Activated CD4-positive, alpha-beta T cell treated with anti-CD3 and anti-CD28 coated beads, Interleukin-10, Interleukin-2, amounts not matched to agents 100 ng/mL and 50 ng/mL, durations not matched to agents 16 hours and 8 hours (primary cell): ENCODE measurements around the gene SMIM44.
"Not testable (repeated sequence)": the region's sequence is repeated elsewhere in the genome, so short reads cannot be mapped to it uniquely, and the experiment has no call there.

Experiments
- DNase-seq: peaks from one replicate; pipeline ENCODE4 v3.0.0-alpha.2; 2020

SMIM44 gene

GRCh38 chr19:3456925-3457527, 26.2 kb downstream of the SMIM44 start:
- DNase-seq: no peak

GRCh38 chr19:3455960-3456601, 27.2 kb downstream of the SMIM44 start:
- DNase-seq: no peak

- no peak for DNase-seq
Observed at GRCh38 chr19:3455393-3455955, 27.8 kb downstream of the SMIM44 start.

- no peak for DNase-seq
Observed at GRCh38 chr19:3454656-3455392, 28.4 kb downstream of the SMIM44 start.

GRCh38 chr19:3453840-3454239, 29.4 kb downstream of the SMIM44 start:
- no peak for DNase-seq

GRCh38 chr19:3452942-3453214, 30.4 kb downstream of the SMIM44 start:
- not testable (repeated sequence) for DNase-seq

GRCh38 chr19:3452171-3452941, 30.9 kb downstream of the SMIM44 start:
- no peak for DNase-seq

GRCh38 chr19:3451451-3451866, 31.8 kb downstream of the SMIM44 start:
- no peak for DNase-seq

GRCh38 chr19:3450796-3451411, 32.3 kb downstream of the SMIM44 start:
- peak; percentile 23 for DNase-seq

- DNase-seq: no peak
Observed at GRCh38 chr19:3448616-3449334, 34.5 kb downstream of the SMIM44 start.

GRCh38 chr19:3446657-3447056, 36.6 kb downstream of the SMIM44 start:
- not testable (repeated sequence) for DNase-seq

- no peak for DNase-seq
Observed at GRCh38 chr19:3444695-3445234, 38.5 kb downstream of the SMIM44 start.

GRCh38 chr19:3443840-3444694, 39.2 kb downstream of the SMIM44 start:
- DNase-seq: no peak

- DNase-seq: no peak
Observed at GRCh38 chr19:3442487-3443071, 40.7 kb downstream of the SMIM44 start.

GRCh38 chr19:3441986-3442329, 41.3 kb downstream of the SMIM44 start:
- no peak for DNase-seq

GRCh38 chr19:3441089-3441985, 41.9 kb downstream of the SMIM44 start:
- DNase-seq: no peak

- peak; percentile 64 for DNase-seq
Observed at GRCh38 chr19:3440082-3440481, 43.2 kb downstream of the SMIM44 start.

- peak; percentile 97 for DNase-seq
Observed at GRCh38 chr19:3434630-3435553, 48.3 kb downstream of the SMIM44 start.
